SK-N-MC (cell line): Measurements from ENCODE around the gene FAM83C.

Experiments used
- EZH2 ChIP-seq: fragments of 200-600 bp; sonication (generic); IDR thresholded peaks from one replicate; pipeline ENCODE4 v1.6.1; 2017; ENCODE audit warnings: antibody characterized with exemption
- POLR2AphosphoS5 ChIP-seq: IDR thresholded peaks from 2 replicates; pipeline ENCODE4 v1.6.1; 2012; ENCODE audit warnings: mild to moderate bottlenecking, low read depth, low read length, borderline replicate concordance

GRCh38 chr20:35302421-35303335, 10.5 kb upstream of the FAM83C start:
- no peak for TF ChIP-seq POLR2AphosphoS5
- no peak for TF ChIP-seq EZH2
